ENCODE results near the gene TUFT1.

GRCh38 chr1:151606857-151607256 is 66.7 kb downstream of the TUFT1 start:
- TF ChIP-seq POLR2AphosphoS5 (IDR thresholded peaks at IDR 0.05) (no peak), CTCF (IDR thresholded peaks at IDR 0.05) (no peak)
